Esophagus (tissue), 2 donors: ENCODE measurements around the gene MORC2. TPM values are rescaled to one million over a fixed set of nuclear protein-coding genes. Genes with fewer than 3 reads are reported as not detected.
A peak's percentile ranks its signal among the peaks of the same experiment; 100 is the strongest.

Experiments
- H3K27ac ChIP-seq, 2 donors: one replicate each; pipeline ENCODE4 v1.5.1; 2013; ENCODE audit warnings: low read depth in 2 of 2, mild to moderate bottlenecking in 2 of 2, inconsistent platforms in 1 of 2, low read length in 1 of 2, moderate library complexity in 1 of 2
- H3K27me3 ChIP-seq, 2 donors: one replicate each; pipeline ENCODE4 v1.6.1; 2013; ENCODE audit warnings: low read length in 2 of 2, control low read depth in 1 of 2, mild to moderate bottlenecking in 1 of 2; ENCODE audit not compliant: insufficient read depth in 2 of 2, control insufficient read depth in 1 of 2
- H3K36me3 ChIP-seq, 2 donors: one replicate each; pipeline ENCODE4 v1.6.1; 2013; ENCODE audit warnings: low read length in 1 of 2; ENCODE audit not compliant: control insufficient read depth in 2 of 2, insufficient read depth in 2 of 2
- H3K4me1 ChIP-seq, 2 donors: one replicate each; pipeline ENCODE4 v1.6.1; 2013; ENCODE audit warnings: low read length in 1 of 2; ENCODE audit not compliant: control insufficient read depth in 2 of 2, insufficient read depth in 2 of 2
- H3K4me3 ChIP-seq, 2 donors: one replicate each; pipeline ENCODE4 v1.5.1; 2013; ENCODE audit warnings: low read length in 2 of 2, mild to moderate bottlenecking in 2 of 2, low read depth in 1 of 2, moderate library complexity in 1 of 2
- H3K9me3 ChIP-seq, 2 donors: one replicate each; pipeline ENCODE4 v1.6.1; 2013; ENCODE audit warnings: mild to moderate bottlenecking in 2 of 2, low read depth in 1 of 2, low read length in 1 of 2, moderate library complexity in 1 of 2; ENCODE audit not compliant: control insufficient read depth in 2 of 2, insufficient read depth in 1 of 2
- WGBS, 2 donors: extraction: QIAGEN DNeasy Blood & Tissue Kit; methylation state at CpG; one replicate each; pipeline ENCODE4 v1.1.7; 2013; 5-methylcytosine and 5-hydroxymethylcytosine counted together
- polyA plus RNA-seq, 2 donors: library from polyadenylated mRNA; stranded (reverse); fragments of 200-250 nt; gene quantifications; one replicate each; pipeline ENCODE4 v1.2.3, GENCODE V29; 2013
- donor health status: healthy with polysubstance abuse.
- donor health status: Bipolar disorder and iron deficiency.

The MORC2 gene
- polyA plus RNA-seq, 2 donors = 8.4 to 19.3 TPM

DNA sequence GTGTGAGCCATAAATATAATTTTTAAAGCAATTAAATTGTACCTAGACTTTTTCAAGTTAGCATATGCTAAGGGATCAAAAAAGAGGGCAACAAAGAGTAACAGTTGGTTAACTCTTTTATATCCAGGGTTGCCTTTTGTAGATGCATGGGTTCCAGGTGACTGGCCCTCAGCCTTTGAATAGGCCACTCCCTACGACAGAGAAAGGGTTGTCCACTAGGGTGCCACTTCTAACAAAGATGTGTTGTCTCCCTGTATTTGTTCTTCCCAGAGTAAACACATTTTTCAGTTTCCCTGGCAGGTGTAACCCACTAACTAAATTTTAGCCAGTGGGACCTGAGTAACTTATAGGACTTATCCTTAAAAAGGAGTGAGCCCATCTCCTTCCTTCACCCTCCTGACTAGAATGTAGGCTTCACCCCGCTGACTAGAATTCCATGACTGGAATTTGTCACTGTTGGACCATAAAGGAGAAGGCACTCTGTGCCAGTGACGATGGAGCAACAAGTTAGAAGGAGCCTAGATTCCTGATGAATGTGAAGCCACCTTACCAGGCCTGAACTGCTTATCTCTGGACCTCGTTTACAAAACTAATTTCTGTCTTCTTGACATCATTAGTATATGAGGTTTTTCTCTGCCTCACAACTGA is 17.1 kb upstream of the MORC2 start:
- no peak overlapping the region for H3K27ac ChIP-seq
- WGBS, 2 donors = 75 to 77% methylated on average over 4 of the region's 4 CpGs
- H3K4me1 ChIP-seq = no peaks in the 10 kb centered on the region
- no peaks in the 10 kb centered on the region for H3K27me3 ChIP-seq
- H3K9me3 ChIP-seq = no peaks in the 10 kb centered on the region
- no peaks in the 10 kb centered on the region for H3K36me3 ChIP-seq
- no peak overlapping the region for H3K4me3 ChIP-seq

DNA sequence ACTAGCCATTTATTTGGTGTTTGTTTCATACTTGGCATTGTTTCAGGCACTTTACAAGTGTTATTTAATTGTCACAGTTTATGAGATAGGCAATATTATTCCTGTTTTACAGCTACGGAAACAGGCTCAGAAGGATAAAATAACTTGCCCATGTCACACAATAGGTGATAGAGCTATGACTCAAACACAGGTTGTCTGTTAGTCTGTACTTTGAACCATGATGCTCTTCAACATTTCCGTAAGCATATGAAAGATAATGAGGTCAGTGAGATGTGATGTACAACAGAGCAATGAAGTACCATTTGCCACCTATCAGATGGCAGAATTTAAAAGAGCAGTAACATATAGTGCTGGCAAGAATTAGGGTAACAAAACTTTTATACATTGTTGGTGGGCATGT is 15.7 kb upstream of the MORC2 start:
- Histone ChIP-seq H3K4me3 (no peak overlapping the region), H3K27me3 (no peaks in the 10 kb centered on the region), H3K36me3 (no peaks in the 10 kb centered on the region), H3K4me1 (no peaks in the 10 kb centered on the region), H3K9me3 (no peaks in the 10 kb centered on the region), H3K27ac (no peak overlapping the region)
- WGBS, 2 donors = 64 to 79% methylated on average over 2 of the region's 2 CpGs

DNA sequence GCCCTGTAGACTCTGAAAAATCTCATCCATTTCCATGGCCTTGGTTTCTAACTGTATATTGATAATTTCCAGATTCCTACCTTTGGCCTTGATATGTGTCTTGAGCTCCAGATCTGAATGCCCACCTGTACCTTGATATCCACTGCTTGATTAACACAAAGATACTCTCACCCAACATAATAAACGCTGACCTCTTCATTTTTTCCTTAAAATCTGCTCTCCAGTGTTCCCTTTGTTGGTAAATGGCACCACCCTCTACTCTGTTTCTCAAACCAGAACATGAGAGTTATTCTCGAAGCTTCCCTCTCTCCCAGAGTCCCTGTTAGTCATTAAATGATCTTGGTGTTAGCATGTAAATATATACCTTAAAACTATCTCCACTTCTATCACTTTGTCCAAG is 13.9 kb upstream of the MORC2 start:
- no peaks in the 10 kb centered on the region for H3K9me3 ChIP-seq
- H3K27me3 ChIP-seq = no peaks in the 10 kb centered on the region
- no peaks in the 10 kb centered on the region for H3K4me1 ChIP-seq
- H3K36me3 ChIP-seq = no peaks in the 10 kb centered on the region
- 89 to 90% methylated on average over 2 of the region's 2 CpGs for WGBS, 2 donors
- H3K27ac ChIP-seq = no peak overlapping the region
- H3K4me3 ChIP-seq = no peak overlapping the region

DNA sequence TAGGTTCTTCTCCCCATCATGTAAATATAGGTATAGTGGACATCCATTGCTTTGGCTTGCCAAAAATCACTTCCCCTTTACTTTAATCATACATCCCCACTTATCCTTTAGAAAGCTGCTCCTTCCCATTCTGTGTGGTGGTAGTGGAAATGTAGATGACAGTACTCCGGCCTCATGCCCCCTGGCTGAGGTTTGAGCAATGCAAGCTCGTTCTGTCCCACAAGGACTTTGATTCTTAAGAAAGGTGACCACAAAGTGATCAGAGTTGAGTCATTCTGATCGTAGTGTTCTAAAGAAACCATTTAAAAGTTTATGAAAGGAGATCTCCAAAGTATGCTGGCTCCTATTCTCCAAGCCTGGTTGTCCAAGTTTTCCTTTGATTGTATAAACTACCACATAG is 11.4 kb upstream of the MORC2 start:
- peaks cover 0 to 5% of the 10 kb centered on the region in 2 donors for H3K9me3 ChIP-seq
- 78 to 80% methylated on average over 3 of the region's 3 CpGs for WGBS, 2 donors

DNA sequence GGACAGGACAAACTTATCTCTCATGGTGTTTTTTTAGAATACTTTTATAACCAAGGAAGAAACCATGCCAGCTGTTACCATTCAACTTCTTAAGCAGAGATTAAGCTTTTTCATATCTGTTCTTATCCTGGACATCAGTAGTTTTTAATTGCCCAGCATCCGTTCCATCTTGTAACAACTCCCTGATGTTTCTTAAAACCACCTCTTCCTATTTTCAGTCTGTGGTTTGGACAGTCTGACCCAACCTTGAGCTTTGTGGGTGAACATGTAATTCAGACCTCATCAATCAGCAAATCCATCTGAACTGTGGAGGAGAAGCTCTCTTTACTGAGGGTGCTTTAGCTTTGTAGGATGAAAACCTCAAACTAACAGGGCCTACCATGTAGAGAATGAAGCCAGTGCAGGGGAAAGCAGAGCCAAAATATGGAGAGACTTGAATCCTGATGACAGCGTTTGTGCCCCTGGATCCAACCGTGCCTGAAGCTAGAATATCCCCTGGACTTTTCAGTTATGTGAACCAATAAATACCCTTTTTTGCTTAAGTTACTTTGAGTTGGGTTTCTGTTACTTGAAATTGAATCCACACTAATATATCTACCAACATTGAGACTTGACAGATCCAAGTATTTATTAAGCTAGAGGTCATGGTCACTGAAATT is 9.9 kb upstream of the MORC2 start:
- no peaks in the 10 kb centered on the region for H3K4me1 ChIP-seq
- no peaks in the 10 kb centered on the region for H3K27me3 ChIP-seq
- H3K36me3 ChIP-seq = peaks cover 4 to 6% of the 10 kb centered on the region in 2 donors
- 96% methylated on average over 3 of the region's 3 CpGs for WGBS, 2 donors
- H3K9me3 ChIP-seq = peaks cover 0 to 5% of the 10 kb centered on the region in 2 donors
- no peak overlapping the region for H3K27ac ChIP-seq
- no peak overlapping the region for H3K4me3 ChIP-seq

More for the DNA sequence above, 11.4 kb upstream of the MORC2 start:
- Histone ChIP-seq H3K36me3 (peaks cover 3 to 4% of the 10 kb centered on the region in 2 donors), H3K27me3 (no peaks in the 10 kb centered on the region), H3K4me1 (no peaks in the 10 kb centered on the region), H3K27ac (no peak overlapping the region), H3K4me3 (no peak overlapping the region)

DNA sequence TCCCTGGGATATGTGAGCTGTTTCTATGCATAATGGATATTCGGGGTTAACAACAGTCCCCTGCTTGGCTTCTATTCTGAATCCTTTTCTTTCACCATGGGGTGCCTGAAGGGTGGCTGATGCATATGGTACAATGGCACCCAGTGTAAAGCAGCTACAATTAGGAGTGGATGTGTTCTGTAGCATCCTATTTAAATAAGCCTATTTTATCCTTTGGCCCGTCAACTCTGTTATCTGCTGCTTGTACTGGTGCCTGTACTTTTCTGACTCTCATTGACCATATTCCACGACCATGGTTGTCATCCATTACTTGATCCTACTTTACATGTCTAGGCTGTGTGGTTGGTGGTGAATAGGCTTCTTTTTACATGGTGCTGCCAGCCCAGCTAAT is 1.8 kb upstream of the MORC2 start:
- H3K27ac ChIP-seq = no peak overlapping the region
- H3K36me3 ChIP-seq = peaks cover 8 to 18% of the 10 kb centered on the region in 2 donors
- H3K4me3 ChIP-seq = peak overlapping the region; percentile 67 to 80
- WGBS, 2 donors = 69 to 74% methylated on average over 3 of the region's 3 CpGs
- H3K4me1 ChIP-seq = peaks cover 0 to 7% of the 10 kb centered on the region in 2 donors
- H3K27me3 ChIP-seq = no peaks in the 10 kb centered on the region
- peaks cover 0 to 9% of the 10 kb centered on the region in 2 donors for H3K9me3 ChIP-seq

DNA sequence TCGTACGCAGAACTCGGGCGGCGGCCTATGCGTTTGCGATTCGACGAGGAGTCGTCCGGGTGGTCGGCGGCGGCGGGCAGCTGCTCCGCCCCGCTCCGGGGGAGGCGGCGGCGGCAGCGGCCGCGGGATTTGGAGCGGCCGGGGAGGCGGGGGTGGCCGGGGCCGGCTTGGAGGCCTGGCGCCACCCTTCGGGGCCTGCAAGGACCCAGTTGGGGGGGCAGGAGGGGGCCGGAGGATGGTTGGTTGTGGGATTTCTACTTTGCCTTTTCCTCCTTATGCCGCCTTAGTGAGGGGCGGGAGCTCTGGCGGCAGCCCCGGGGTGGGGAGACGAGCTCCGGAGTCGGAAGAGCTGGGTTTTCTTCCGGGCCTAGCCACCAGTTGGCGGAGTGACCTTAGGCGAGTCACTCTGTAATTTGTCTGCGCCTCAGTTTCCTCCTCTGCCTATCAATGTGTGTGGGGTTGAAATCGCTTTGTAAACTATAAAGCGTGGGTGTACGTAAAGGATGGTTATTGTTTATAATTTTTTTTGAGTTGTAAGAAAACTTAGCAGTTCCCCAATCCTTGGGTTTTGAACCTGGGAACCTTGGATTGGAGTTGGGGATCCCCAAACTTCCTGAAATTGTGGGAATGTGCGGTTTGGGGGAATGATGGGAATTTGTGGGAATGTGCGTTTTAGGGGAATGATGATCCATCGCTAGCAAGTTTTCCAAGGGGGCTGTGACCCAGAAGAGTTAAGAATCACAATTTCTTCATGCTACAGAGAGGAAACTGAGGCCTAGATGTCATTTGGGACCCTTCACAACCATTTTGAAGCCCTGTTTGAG is 1.2 kb upstream of the MORC2 start:
- WGBS, 2 donors = 3% methylated on average over 34 to 49 of the region's 49 CpGs
- H3K9me3 ChIP-seq = peaks cover 0 to 6% of the 10 kb centered on the region in 2 donors
- peaks cover 0 to 7% of the 10 kb centered on the region in 2 donors for H3K4me1 ChIP-seq
- peak overlapping the region; percentile 67 to 80 for H3K4me3 ChIP-seq
- peaks cover 5 to 16% of the 10 kb centered on the region in 2 donors for H3K36me3 ChIP-seq
- no peaks in the 10 kb centered on the region for H3K27me3 ChIP-seq
- H3K27ac ChIP-seq = peak overlapping the region; percentile 91 to 95

DNA sequence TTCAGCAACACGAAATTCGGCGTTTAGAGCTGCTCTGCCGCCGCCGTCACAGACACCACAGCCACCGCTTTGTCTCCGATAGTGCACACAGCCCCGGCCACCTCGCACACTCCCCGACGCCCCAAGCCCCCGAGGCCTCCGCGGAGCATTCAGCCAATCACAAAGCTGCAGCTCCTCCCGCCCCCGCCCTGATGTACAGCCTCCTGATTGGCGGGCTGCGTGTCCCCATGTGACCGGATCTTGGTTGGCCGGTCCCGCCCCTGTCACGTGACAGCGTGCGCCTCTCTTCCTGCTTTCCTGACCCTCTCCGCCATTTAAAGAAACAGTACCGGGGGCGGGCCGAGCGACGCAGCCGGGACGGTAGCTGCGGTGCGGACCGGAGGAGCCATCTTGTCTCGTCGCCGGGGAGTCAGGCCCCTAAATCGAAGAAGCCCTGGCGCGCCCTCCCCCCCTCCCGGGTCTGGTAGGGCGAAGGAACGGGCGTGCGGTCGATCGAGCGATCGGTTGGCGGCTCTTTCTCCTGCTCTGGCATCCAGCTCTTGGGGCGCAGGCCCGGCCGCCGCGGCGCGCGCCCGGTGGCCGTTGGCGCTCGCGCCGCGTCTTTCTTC is 454 bp upstream of the MORC2 start, which contains the start of gene TUG1:
TSS of gene TUG1 (plus strand) at position 342 of the 608 bp plus-strand sequence.
- peaks cover 0 to 6% of the 10 kb centered on the region in 2 donors for H3K9me3 ChIP-seq
- H3K36me3 ChIP-seq = peaks cover 5 to 16% of the 10 kb centered on the region in 2 donors
- no peaks in the 10 kb centered on the region for H3K27me3 ChIP-seq
- H3K27ac ChIP-seq = peak within 1 kb of the TSS; percentile 92 to 95
- peak within 1 kb of the TSS; percentile 67 to 80 for H3K4me3 ChIP-seq
- 0 to 1% methylated on average over 67 of the region's 67 CpGs for WGBS, 2 donors
- H3K4me1 ChIP-seq = peaks cover 0 to 7% of the 10 kb centered on the region in 2 donors

DNA sequence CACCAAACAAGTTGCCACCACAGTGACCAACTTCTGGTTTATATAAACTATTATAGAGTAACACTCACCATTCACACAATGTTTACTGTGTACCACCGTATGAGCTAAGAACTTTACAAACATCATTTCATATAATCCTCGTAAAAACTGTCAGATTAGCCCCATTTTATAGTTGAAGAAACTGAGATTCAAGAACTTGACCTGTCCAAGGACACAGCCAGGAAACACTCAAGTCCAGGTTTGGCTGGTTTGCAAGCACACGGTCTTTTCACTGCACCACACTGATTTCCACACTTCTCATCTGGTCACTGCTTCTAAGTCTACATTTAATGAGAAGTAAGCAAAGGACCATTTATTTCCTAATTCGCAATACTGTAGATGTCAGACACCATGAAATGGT is 3.7 kb downstream of the MORC2 start:
- H3K27ac ChIP-seq = no peak overlapping the region
- no peaks in the 10 kb centered on the region for H3K27me3 ChIP-seq
- no peaks in the 10 kb centered on the region for H3K36me3 ChIP-seq
- H3K4me1 ChIP-seq = peaks cover 0 to 5% of the 10 kb centered on the region in 2 donors
- H3K9me3 ChIP-seq = no peaks in the 10 kb centered on the region
- H3K4me3 ChIP-seq = no peak overlapping the region
- 85 to 90% methylated on average over 4 of the region's 4 CpGs for WGBS, 2 donors
